Left ventricle myocardium superior (tissue), 1 donor: ENCODE results near the gene CLIP4. TPM values are rescaled to one million over a fixed set of nuclear protein-coding genes. Genes with fewer than 3 reads are reported as not detected.

Experiments used
- ATAC-seq: fragments of 200-7000 bp; cut with Tn5 transposase; one replicate; pipeline ENCODE4 v1.9.1; 2020; ENCODE audit warnings: mild to moderate bottlenecking, moderate library complexity
- DNase-seq: peaks from one replicate; pipeline ENCODE4 v3.0.0-alpha.2; 2020
- intact Hi-C: fragments of 100-400 bp; cut with micrococcal nuclease; formaldehyde crosslinking; loops from one replicate; pipeline ENCODE4 v1.11.0; 2022
- long read RNA-seq: library from polyadenylated mRNA; unstranded; transcript quantifications from one replicate; pipeline ENCODE4 v2.0.0, GENCODE V29; 2021
- total RNA-seq: library from RNA; stranded (reverse); fragmentation: NEBNext Ultra II Directional; extraction: Animal tissue kit (Norgen Biotek cat#: 25700); gene quantifications from one replicate; pipeline ENCODE4 v1.2.1, GENCODE V29; 2021
- donor health status: DM: no; HTN: yes; CAD: no; lungs with severe emphysema.

Gene CLIP4, protein sequence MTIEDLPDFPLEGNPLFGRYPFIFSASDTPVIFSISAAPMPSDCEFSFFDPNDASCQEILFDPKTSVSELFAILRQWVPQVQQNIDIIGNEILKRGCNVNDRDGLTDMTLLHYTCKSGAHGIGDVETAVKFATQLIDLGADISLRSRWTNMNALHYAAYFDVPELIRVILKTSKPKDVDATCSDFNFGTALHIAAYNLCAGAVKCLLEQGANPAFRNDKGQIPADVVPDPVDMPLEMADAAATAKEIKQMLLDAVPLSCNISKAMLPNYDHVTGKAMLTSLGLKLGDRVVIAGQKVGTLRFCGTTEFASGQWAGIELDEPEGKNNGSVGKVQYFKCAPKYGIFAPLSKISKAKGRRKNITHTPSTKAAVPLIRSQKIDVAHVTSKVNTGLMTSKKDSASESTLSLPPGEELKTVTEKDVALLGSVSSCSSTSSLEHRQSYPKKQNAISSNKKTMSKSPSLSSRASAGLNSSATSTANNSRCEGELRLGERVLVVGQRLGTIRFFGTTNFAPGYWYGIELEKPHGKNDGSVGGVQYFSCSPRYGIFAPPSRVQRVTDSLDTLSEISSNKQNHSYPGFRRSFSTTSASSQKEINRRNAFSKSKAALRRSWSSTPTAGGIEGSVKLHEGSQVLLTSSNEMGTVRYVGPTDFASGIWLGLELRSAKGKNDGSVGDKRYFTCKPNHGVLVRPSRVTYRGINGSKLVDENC
- total RNA-seq: 31.4 TPM
- long read RNA-seq, full-length matches to known transcripts: 47 of 88 reads
- long read RNA-seq, partial matches to known transcripts: 19 of 88 reads
- long read RNA-seq, other reads (novel, unspliced or antisense): 22 of 88 reads

GRCh38 chr2:29114946-29115609 lies at the start of gene CLIP4:
TSS of gene CLIP4 (plus strand) at chr2:29115415. CDS start at chr2:29121389, 5,974 bp downstream.
- intact Hi-C loops: no loop called here
- peak; percentile 89 for ATAC-seq

DNA sequence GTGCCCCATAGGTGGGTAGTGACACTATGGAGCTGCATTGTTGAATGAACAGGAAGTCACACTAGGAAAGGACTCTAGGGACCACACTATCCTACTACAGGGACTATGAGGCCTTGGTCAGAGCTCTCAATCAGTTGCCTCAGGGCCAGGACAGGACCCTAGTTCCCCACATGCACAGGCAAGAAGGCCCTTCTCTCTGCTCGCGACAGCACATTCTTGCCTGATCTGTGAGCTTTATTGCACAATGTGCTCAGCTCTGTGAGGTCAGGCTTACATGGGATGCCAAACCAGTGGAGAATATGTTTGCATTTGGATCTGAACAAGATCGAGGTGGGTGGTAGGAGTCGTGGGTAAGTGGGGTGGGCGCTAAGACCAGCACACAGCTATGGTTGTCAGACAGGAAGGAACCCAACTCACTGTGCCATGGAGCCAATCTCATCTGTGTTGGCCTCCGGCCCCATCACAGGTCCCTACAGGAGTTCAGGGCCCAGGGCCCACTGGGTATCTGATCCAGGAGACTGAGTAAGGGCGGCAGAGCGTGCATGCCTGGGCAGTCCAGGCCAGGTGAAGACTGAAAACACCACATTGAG lies 48.8 kb upstream of the CLIP4 start:
- intact Hi-C loops: no loop called here
- DNase-seq (no peak), ATAC-seq (peak; percentile 35)

More at GRCh38 chr2:29114946-29115609, at the start of gene CLIP4:
- DNase-seq: peak; percentile 83

DNA sequence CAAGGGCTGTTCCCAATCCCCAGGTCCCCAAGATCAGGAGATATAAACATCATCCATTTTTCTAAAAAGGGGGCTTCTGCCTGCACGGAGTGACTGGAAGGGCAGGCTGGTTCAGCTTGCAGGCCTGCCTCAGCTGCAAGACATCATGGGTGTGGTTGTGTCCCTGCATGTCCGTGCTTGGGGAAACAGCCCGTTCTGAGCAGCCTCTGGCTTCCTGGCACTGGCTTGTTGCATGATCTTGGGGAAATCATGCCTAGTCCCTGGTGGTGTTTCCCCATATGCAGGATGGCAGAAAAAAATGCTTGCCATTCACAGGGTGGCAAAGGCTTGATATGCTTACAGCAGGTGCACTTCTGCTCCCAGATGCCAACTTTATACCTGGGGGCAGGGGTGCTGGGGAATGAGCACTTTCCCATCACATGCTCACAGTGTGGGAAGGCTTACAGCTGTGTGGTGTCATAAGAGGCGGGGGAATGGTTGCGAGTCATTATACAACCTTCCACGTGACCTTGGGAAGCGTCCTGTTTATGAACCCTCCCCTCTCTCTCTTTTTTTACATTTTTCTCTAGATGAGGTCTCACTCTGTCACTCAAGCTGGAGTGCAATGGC lies 48.1 kb upstream of the CLIP4 start:
- no peak for DNase-seq
- no peak for ATAC-seq
- intact Hi-C loops: no loop called here

DNA sequence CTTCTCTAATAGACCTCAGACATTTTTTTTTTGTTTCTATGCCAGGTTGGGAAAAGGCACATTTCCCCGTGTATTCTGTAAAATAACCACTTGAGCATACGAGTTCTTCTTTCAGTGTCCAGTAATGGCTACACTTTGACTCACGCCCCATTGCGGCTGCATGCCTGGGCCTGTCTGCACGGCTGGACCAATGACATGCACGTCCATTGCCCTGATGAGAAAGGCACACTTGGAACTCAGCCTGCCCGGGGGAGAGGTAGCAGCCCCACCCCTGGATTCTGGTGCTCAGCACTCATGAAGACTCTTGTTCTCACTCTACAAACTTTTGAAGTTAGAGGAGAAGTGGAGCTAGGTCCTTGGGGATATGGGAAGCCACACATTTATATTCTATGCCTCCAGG lies 46.7 kb upstream of the CLIP4 start:
- intact Hi-C loops: no loop called here
- ATAC-seq (no peak), DNase-seq (no peak)

GRCh38 chr2:29070526-29070925 lies 44.7 kb upstream of the CLIP4 start:
- intact Hi-C loops: no loop called here
- peak; percentile 28 for DNase-seq
- no peak for ATAC-seq

- DNase-seq (no peak), ATAC-seq (no peak)
- intact Hi-C loops: no loop called here
These were observed 43.9 kb upstream of the CLIP4 start for GRCh38 chr2:29071032-29071975.

GRCh38 chr2:29072251-29072650 lies 43.0 kb upstream of the CLIP4 start:
- intact Hi-C loops: no loop called here

GRCh38 chr2:29072971-29073725 lies 42.1 kb upstream of the CLIP4 start:
- intact Hi-C loops: no loop called here
- no peak for ATAC-seq

More at GRCh38 chr2:29072251-29072650, 43.0 kb upstream of the CLIP4 start:
- ATAC-seq: no peak
- no peak for DNase-seq

DNA sequence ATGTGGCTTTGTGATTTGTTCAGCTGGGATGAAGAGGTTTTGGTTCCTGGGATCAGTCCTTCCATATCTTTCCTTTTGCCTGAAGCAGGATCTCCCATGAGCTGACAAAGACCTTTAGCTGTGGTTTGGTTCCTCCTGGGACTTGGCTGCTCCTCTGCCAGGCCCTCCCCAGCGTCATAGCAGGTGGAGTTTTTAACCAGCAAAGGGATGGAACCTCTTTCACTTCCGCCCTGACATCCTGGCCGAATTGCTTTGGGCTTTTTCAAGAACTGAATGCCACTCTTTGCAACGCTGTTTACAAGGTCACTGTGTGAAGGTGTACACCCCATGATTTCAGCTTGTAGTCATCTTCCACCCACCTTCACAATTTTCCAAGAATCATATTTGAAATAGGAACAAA lies 41.3 kb upstream of the CLIP4 start:
- intact Hi-C loops: no loop called here
- ATAC-seq: peak; percentile 32

More at GRCh38 chr2:29072971-29073725, 42.1 kb upstream of the CLIP4 start:
- no peak for DNase-seq

GRCh38 chr2:29074411-29074810 lies 40.8 kb upstream of the CLIP4 start, which contains the start of gene PCARE:
TSS of gene PCARE (minus strand) at chr2:29074523. CDS start at chr2:29074261, 262 bp downstream.
- peak; percentile 88 for ATAC-seq

More for the DNA sequence above, 41.3 kb upstream of the CLIP4 start:
- no peak for DNase-seq

DNA sequence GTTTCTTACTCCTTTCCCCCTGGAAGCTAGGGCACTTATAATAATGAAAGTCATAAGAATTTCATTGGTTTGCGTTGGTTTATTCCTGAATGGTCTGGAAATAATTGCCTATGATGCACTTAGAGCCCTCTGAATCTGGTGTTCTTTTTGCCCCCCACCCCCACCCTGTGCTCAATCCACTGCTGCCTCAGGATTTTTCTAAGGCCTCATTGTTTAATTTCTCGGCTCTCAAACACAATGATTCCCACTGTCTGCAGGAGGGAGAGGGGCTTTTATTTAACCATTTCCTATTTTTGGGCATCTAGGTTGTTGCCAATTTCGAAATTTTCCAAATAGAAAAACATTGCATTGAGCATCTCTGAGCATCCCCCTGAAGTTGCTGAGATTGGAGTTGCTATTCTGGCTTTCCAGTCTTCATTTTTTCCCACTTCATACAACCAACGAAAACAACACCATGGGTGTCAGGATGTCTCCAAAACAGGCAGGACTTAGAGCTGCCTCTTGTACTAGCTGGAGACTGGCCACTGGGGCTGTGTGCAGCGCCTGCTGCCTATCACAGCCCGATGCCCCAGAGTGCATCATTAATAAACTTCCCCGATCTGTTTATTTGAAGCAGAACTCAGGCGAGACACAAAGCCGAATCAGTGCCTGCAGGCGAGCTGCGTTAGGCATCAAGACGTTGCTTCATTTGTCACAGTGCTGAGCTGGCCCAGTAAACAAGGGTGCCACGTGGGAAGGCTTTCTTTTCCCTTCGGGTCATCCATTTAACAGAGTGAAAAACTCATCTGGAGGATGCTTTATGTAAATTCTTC lies 39.1 kb upstream of the CLIP4 start:
- no peak for DNase-seq
- ATAC-seq: peak; percentile 17
- intact Hi-C loops: no loop called here

More at GRCh38 chr2:29074411-29074810, 40.8 kb upstream of the CLIP4 start, which contains the start of gene PCARE:
- DNase-seq: no peak
- intact Hi-C loops: no loop called here

- ATAC-seq: no peak
- intact Hi-C loops: no loop called here
- DNase-seq: no peak
These were observed 35.3 kb upstream of the CLIP4 start for GRCh38 chr2:29079887-29080286.

DNA sequence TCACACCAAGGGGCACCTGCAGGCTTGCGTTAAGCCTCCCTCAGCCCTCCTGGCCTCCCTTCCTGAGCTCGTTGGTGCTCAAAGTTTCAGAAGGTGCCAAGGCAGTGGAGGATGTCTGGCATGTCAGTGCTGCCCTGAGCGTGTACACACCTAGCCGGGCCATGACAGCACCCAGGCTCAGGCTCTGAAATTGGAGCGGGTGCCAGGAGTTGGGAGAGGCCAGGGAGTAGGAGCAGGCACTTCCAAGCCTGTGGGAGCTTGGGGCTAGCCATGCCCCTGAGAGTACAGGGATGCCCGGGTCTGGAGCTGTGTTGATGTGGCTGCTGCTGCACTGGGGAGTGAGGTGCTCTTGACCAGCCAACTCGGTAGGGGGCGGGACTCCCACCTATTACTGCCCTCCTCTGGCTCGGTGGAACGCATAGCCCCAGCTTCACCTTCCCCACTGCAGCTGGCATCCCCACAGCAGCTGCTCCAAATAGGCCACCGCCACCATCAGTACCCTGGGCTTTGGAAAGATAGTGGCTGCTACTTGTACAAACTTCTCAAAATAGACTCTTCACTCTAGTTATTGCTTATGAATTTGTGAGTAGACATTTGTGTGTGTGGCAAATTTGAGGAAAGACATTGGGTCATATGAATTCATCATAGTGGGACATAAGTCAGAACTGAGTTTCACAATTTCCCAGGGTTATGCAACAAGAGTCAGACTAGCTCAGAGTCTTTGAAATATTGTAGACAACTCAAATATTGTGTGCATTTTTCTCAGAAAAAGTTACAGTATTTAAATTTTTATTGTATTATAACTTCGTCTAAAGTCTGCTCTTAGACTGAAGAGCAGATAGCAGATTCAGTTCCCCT lies 34.1 kb upstream of the CLIP4 start:
- DNase-seq: no peak
- ATAC-seq: no peak
- intact Hi-C loops: no loop called here

- ATAC-seq (no peak), DNase-seq (no peak)
- intact Hi-C loops: no loop called here
These were observed 32.3 kb upstream of the CLIP4 start for GRCh38 chr2:29082804-29083495.

- no peak for ATAC-seq
- no peak for DNase-seq
- intact Hi-C loops: no loop called here
These were observed 30.7 kb upstream of the CLIP4 start for GRCh38 chr2:29084554-29084953.
